ENCODE results near the gene NAXE. TPM values are rescaled to one million over a fixed set of nuclear protein-coding genes. Genes with fewer than 3 reads are reported as not detected.
A peak's percentile ranks its signal among the peaks of the same experiment; 100 is the strongest.

NAXE gene
- total RNA-seq, 5 donors from 2014 or later (not counting 1 experiment from before 2014, with no cell fraction given), result 32.4 to 47.7 (median 41.7) TPM

DNA sequence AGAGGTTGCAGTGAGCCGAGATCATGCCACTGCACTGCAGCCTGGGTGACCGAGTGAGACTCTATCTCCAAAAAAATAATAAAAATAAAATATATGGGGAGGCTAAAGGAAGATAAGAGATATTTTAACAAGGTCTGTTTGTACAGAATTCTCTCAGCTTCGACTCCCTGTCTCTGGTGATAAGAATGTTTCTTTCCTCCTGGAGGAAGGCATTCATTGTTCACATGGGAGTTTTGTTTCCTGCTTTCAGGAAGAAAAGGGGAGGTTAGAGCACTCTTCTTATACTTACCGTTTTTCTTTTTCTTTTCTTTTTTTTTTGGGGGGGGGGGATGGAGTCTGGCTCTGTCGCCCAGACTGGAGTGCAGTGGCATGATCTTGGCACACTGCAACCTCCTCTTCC, 2.0 kb upstream of the NAXE start:
- Histone ChIP-seq H3K36me3 (ENCODE audit: control insufficient read depth in 2 of 2, extremely low read depth in 1 of 2, insufficient read depth in 1 of 2, low read length in 1 of 2) (peaks cover 15 to 19% of the 10 kb centered on the region in 2 donors), H3K4me1 (ENCODE audit: control insufficient read depth in 1 of 2, extremely low read depth in 1 of 2, insufficient read depth in 2 of 2, low read length in 2 of 2) (peaks cover 12 to 23% of the 10 kb centered on the region in 2 experiments), H3K4me3 (ENCODE audit: control insufficient read depth in 1 of 2, extremely low read depth in 1 of 2, low read length in 1 of 2) (no peak overlapping the region), H3K27ac (ENCODE audit: low read length) (no peak overlapping the region), H3K9me3 (no peaks in the 10 kb centered on the region), H3K27me3 (replicated peaks in 1 of 2; ENCODE audit: control insufficient read depth in 2 of 2, extremely low read depth in 1 of 2, insufficient read depth in 2 of 2, low read length in 1 of 2) (no peaks in the 10 kb centered on the region)
- DNase-seq, result no peak
- Mint-ChIP-seq H3K27ac (no peak overlapping the region), H3K4me1 (peaks cover 8 to 23% (median 16%) of the 10 kb centered on the region in 3 donors), H3K36me3 (no peaks in the 10 kb centered on the region), H3K27me3 (no peaks in the 10 kb centered on the region), H3K4me3 (no peak overlapping the region), H3K9me3 (no peaks in the 10 kb centered on the region)
- POLR2A ChIA-PET, result no interaction called here
- CTCF ChIA-PET, result interaction anchor here in 1 of 2 donors (1.2 kb wide), 1 partner anchor 12 kb away, joined by 4 read pairs; no protein-coding TSS in a partner anchor
- ATAC-seq (replicated peaks in 1 of 4), result no peak
- WGBS (ENCODE audit: insufficient coverage), result no CpG with 5 or more reads among the region's 5 CpGs

DNA sequence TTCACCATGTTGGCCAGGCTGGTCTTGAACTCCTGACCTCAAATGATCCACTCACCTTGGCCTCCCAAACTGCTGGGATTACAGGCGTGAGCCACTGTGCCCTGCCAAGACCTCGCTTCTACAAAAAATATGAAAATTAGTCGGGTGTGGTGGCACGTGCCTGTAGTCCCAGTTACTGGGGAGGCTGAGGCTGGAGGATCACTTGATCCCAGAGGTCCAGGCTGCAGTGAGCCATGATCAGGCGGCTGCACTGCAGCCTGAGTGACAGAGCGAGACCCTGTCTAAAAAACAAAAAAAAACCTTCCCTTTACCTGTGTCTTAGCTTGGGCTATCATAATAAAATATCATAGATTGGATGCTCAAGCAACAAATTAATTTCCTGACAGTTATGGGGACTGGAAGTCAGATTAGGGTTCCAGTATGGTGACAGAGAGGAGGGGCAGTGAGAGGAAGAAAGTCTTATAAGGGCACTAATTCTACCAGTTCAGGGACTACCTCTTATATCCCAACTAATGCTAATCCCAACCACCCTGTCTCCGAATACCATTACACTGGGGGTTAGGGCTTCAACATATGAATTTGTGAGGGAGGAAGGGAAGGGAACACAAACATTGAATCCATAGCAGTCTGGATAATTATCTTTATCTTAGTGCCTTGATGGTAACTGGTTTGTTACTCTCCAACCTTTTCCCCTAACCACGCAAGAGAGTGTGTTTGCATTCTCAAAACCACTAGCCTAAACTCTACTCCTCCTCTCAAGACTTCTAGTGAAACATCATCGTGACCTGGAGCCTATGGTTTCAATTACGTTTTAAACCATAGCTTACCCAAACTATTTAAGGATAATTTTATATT, 1.0 kb upstream of the NAXE start:
- Mint-ChIP-seq H3K36me3 (peaks cover 8% of the 10 kb centered on the region), H3K4me1 (peaks cover 16 to 26% (median 18%) of the 10 kb centered on the region in 3 donors), H3K27me3 (no peaks in the 10 kb centered on the region), H3K4me3 (peak overlapping the region; percentile 77 to 86 (median 81)), H3K27ac (peak overlapping the region; percentile 91 to 95), H3K9me3 (no peaks in the 10 kb centered on the region)
- ChIA-PET POLR2A (interaction anchor here (0.6 to 0.7 kb wide), 4 partner anchors 9 to 161 kb away, joined by 3 to 5 read pairs (median 3); no protein-coding TSS in a partner anchor), CTCF (interaction anchor here (0.6 to 2.2 kb wide), 7 partner anchors 12 to 205 kb away, joined by 3 to 14 read pairs (median 4); no protein-coding TSS in a partner anchor)
- ATAC-seq (replicated peaks in 1 of 4) (no peak), DNase-seq (no peak)
- Histone ChIP-seq H3K9me3 (no peaks in the 10 kb centered on the region), H3K27ac (ENCODE audit: low read length) (peak overlapping the region; percentile 78), H3K4me3 (ENCODE audit: control insufficient read depth in 1 of 2, extremely low read depth in 1 of 2, low read length in 1 of 2) (peak overlapping the region; percentile 77 to 89), H3K4me1 (ENCODE audit: control insufficient read depth in 1 of 2, extremely low read depth in 1 of 2, insufficient read depth in 2 of 2, low read length in 2 of 2) (peaks cover 12 to 23% of the 10 kb centered on the region in 2 experiments), H3K36me3 (ENCODE audit: control insufficient read depth in 2 of 2, extremely low read depth in 1 of 2, insufficient read depth in 1 of 2, low read length in 1 of 2) (peaks cover 22 to 27% of the 10 kb centered on the region in 2 donors), H3K27me3 (replicated peaks in 1 of 2; ENCODE audit: control insufficient read depth in 2 of 2, extremely low read depth in 1 of 2, insufficient read depth in 2 of 2, low read length in 1 of 2) (no peaks in the 10 kb centered on the region)
- no CpG with 5 or more reads among the region's 10 CpGs for WGBS (ENCODE audit: insufficient coverage)

DNA sequence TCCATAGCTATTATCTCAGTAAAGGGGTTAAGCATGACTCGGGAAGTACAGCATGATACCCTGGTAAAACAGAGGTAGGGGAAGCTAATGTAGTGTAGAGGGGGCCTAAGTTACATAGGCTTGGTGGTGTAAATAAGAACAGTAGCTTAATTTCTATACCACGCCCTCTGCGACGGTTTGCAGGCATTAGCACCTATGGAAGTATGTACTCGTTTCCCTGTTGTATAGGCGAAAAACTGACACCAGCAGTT, 470 bp upstream of the NAXE start:
- peak overlapping the region; percentile 78 for H3K27ac ChIP-seq (ENCODE audit: low read length)
- Mint-ChIP-seq H3K4me3 (peak overlapping the region; percentile 77 to 86 (median 81)), H3K36me3 (peaks cover 8% of the 10 kb centered on the region), H3K27ac (peak overlapping the region; percentile 91 to 95), H3K4me1 (peaks cover 16 to 26% (median 19%) of the 10 kb centered on the region in 3 donors), H3K27me3 (no peaks in the 10 kb centered on the region), H3K9me3 (no peaks in the 10 kb centered on the region)
- DNase-seq (no peak), ATAC-seq (replicated peaks in 1 of 4) (peak in 3 of 4 experiments; percentile 20 to 36 (median 31))
- WGBS (ENCODE audit: insufficient coverage), result 0% methylated on average over 2 of the region's 6 CpGs
- peaks cover 25 to 30% of the 10 kb centered on the region in 2 donors for H3K36me3 ChIP-seq (ENCODE audit: control insufficient read depth in 2 of 2, extremely low read depth in 1 of 2, insufficient read depth in 1 of 2, low read length in 1 of 2)
- no peaks in the 10 kb centered on the region for H3K9me3 ChIP-seq
- no peaks in the 10 kb centered on the region for H3K27me3 ChIP-seq (replicated peaks in 1 of 2; ENCODE audit: control insufficient read depth in 2 of 2, extremely low read depth in 1 of 2, insufficient read depth in 2 of 2, low read length in 1 of 2)
- H3K4me3 ChIP-seq (ENCODE audit: control insufficient read depth in 1 of 2, extremely low read depth in 1 of 2, low read length in 1 of 2), result peak overlapping the region; percentile 77 to 89
- ChIA-PET CTCF (interaction anchor here (0.6 to 2.2 kb wide), 8 partner anchors 11 to 205 kb away, joined by 3 to 14 read pairs (median 4); no protein-coding TSS in a partner anchor), POLR2A (interaction anchor here (0.6 to 0.7 kb wide), 4 partner anchors 10 to 161 kb away, joined by 3 to 5 read pairs (median 3); no protein-coding TSS in a partner anchor)
- peaks cover 12 to 23% of the 10 kb centered on the region in 2 experiments for H3K4me1 ChIP-seq (ENCODE audit: control insufficient read depth in 1 of 2, extremely low read depth in 1 of 2, insufficient read depth in 2 of 2, low read length in 2 of 2)

DNA sequence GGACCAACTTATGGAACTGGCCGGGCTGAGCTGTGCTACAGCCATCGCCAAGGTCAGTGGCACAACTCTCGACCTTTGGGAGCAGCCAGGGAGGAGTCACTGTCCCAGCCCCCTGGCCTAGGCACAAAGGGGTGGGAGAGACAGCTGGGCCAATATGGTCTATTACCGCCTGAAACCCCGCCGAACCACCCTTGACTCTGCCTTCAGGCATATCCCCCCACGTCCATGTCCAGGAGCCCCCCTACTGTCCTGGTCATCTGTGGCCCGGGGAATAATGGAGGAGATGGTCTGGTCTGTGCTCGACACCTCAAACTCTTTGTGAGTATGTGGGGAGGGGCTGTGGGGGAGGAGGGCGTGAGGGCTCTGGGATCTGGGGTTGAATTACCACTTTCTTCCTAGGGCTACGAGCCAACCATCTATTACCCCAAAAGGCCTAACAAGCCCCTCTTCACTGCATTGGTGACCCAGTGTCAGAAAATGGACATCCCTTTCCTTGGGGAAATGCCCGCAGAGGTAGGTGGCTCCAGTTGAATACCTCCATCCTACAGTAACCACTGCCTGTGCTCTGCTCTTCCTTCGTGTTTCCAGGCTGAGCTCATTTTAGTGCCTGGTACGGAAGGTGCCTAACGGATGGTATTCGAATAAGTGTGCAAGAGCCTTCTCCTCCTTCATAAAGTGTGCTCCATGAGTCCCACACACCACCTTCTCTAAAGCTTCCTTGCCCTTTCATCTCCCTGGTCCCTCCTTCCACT, 758 bp downstream of the NAXE start:
- no peaks in the 10 kb centered on the region for H3K27me3 Mint-ChIP-seq
- peak overlapping the region; percentile 77 to 86 (median 81) for H3K4me3 Mint-ChIP-seq
- peaks cover 16 to 26% (median 19%) of the 10 kb centered on the region in 3 donors for H3K4me1 Mint-ChIP-seq
- Histone ChIP-seq H3K4me1 (ENCODE audit: control insufficient read depth in 1 of 2, extremely low read depth in 1 of 2, insufficient read depth in 2 of 2, low read length in 2 of 2) (peaks cover 12 to 23% of the 10 kb centered on the region in 2 experiments), H3K27ac (ENCODE audit: low read length) (peak overlapping the region; percentile 69), H3K36me3 (ENCODE audit: control insufficient read depth in 2 of 2, extremely low read depth in 1 of 2, insufficient read depth in 1 of 2, low read length in 1 of 2) (peaks cover 22 to 43% of the 10 kb centered on the region in 2 donors), H3K4me3 (ENCODE audit: control insufficient read depth in 1 of 2, extremely low read depth in 1 of 2, low read length in 1 of 2) (peak overlapping the region; percentile 77 to 89), H3K9me3 (no peaks in the 10 kb centered on the region), H3K27me3 (replicated peaks in 1 of 2; ENCODE audit: control insufficient read depth in 2 of 2, extremely low read depth in 1 of 2, insufficient read depth in 2 of 2, low read length in 1 of 2) (no peaks in the 10 kb centered on the region)
- H3K9me3 Mint-ChIP-seq, result no peaks in the 10 kb centered on the region
- peaks cover 15% of the 10 kb centered on the region for H3K36me3 Mint-ChIP-seq
- peak in 1 of 35 experiments; percentile 14 for DNase-seq
- ChIA-PET POLR2A (interaction anchor here in 1 of 2 donors (0.6 kb wide), 1 partner anchor 11 kb away, joined by 3 read pairs; no protein-coding TSS in a partner anchor), CTCF (interaction anchor here (1.0 to 2.2 kb wide), 6 partner anchors 9 to 207 kb away, joined by 3 to 14 read pairs (median 4); partner anchors contain the start of gene GPATCH4 (in 1 of the 2))
- no peak for ATAC-seq (replicated peaks in 1 of 4)
- H3K27ac Mint-ChIP-seq, result peak overlapping the region; percentile 78 to 85
- 54% methylated on average over 8 of the region's 16 CpGs for WGBS (ENCODE audit: insufficient coverage)

DNA sequence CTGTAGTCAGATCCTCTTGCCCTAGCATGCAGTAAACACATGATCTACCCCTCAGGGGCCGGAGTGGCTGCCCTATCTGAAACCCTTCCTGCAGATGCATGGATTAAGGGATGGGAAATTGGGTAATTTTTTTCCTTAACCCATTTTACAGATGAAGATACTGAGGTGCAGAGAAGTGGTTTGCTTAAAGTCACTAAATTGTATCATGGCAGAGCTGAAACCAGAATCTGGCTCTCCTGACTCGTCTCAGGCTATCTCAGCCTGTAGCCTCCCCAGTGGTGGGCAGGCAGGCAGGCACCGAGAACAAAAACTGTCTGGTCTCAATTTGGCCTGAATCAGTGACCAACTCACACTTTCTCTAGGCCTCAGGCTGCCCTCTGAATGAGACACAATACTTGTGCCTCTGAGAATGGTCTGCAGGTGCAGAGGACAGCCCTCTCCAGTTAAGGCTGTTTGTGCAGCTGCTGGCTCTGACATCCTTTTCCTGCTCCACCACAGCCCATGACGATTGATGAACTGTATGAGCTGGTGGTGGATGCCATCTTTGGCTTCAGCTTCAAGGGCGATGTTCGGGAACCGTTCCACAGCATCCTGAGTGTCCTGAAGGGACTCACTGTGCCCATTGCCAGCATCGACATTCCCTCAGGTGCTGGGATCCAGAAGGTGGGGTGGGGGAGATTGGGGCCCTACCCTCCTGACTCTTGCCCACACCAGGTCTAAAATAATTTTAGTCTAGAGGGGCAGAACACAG, 1.5 kb downstream of the NAXE start:
- H3K27ac ChIP-seq (ENCODE audit: low read length), result no peak overlapping the region
- peaks cover 17 to 26% (median 19%) of the 10 kb centered on the region in 3 donors for H3K4me1 Mint-ChIP-seq
- H3K36me3 ChIP-seq (ENCODE audit: control insufficient read depth in 2 of 2, extremely low read depth in 1 of 2, insufficient read depth in 1 of 2, low read length in 1 of 2), result peaks cover 27 to 50% of the 10 kb centered on the region in 2 donors
- peak overlapping the region; percentile 77 to 86 (median 81) for H3K4me3 Mint-ChIP-seq
- H3K4me1 ChIP-seq (ENCODE audit: control insufficient read depth in 1 of 2, extremely low read depth in 1 of 2, insufficient read depth in 2 of 2, low read length in 2 of 2), result peaks cover 12 to 23% of the 10 kb centered on the region in 2 experiments
- H3K36me3 Mint-ChIP-seq, result peaks cover 18% of the 10 kb centered on the region
- no peak overlapping the region for H3K4me3 ChIP-seq (ENCODE audit: control insufficient read depth in 1 of 2, extremely low read depth in 1 of 2, low read length in 1 of 2)
- no peak for ATAC-seq (replicated peaks in 1 of 4)
- no peaks in the 10 kb centered on the region for H3K27me3 ChIP-seq (replicated peaks in 1 of 2; ENCODE audit: control insufficient read depth in 2 of 2, extremely low read depth in 1 of 2, insufficient read depth in 2 of 2, low read length in 1 of 2)
- no peaks in the 10 kb centered on the region for H3K27me3 Mint-ChIP-seq
- DNase-seq, result no peak
- H3K9me3 Mint-ChIP-seq, result no peaks in the 10 kb centered on the region
- peak overlapping the region; percentile 78 to 85 for H3K27ac Mint-ChIP-seq
- H3K9me3 ChIP-seq, result no peaks in the 10 kb centered on the region
- ChIA-PET POLR2A (interaction anchor here in 1 of 2 donors (0.6 kb wide), 1 partner anchor 12 kb away, joined by 3 read pairs; no protein-coding TSS in a partner anchor), CTCF (interaction anchor here (1.0 to 2.1 kb wide), 3 partner anchors 9 to 208 kb away, joined by 3 to 7 read pairs (median 3); partner anchors contain the start of gene GPATCH4 (in 1 of the 2))
- 95% methylated on average over 2 of the region's 8 CpGs for WGBS (ENCODE audit: insufficient coverage)
